Stimulated activated CD4-positive, alpha-beta T cell treated with anti-CD3 and anti-CD28 coated beads, Interleukin-4, amount 100 ng/mL, for 48 hours (primary cell): Measurements from ENCODE around the gene RLN1.
"Not testable (repeated sequence)": the region's sequence is repeated elsewhere in the genome, so short reads cannot be mapped to it uniquely, and the experiment has no call there.

Experiments
- DNase-seq, 2 donors: peaks; one replicate each; pipeline ENCODE4 v3.0.0-alpha.2; 2020; ENCODE audit warnings: low read depth in 2 of 2

Gene RLN1

DNA sequence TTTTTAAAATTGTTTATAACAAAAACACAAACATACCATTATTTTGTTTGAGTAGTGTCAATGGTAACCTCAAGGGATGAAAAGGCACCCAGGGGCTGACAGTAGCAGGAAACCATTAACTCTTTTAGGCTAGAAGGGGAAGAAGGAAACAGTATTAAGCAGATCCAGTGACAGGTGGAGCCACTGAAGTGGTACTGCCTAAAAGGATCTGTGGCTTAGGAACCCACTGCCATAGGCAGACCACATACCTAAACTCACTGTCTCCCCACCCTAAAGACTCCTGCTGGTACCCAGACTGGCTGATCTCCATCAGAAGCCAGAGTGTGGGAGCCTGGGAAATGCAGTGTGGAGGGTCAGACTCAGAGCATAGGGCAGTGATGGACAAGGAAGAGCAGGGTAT is 13.5 kb downstream of the RLN1 start:
- no peak for DNase-seq

DNA sequence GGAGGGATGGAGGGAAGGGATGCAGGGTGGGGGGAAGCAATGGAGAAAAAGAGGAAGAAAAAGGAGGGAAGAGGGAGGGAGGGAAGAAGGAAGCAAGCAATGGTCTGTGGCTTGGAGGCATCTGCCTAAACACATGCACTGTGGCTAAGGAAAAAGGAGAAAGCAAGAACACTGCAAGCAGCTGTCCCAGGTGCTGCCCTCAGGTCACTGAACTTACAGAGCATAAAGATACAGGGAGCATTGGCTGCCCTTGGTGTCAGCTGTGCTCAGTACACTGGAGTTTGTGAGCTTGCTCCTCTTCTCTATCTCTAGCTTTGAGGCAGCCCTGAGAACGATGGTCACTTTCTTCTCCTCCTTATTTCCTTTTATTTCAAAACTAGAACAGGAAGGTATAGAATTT is 18.1 kb downstream of the RLN1 start:
- DNase-seq = not testable (repeated sequence)

DNA sequence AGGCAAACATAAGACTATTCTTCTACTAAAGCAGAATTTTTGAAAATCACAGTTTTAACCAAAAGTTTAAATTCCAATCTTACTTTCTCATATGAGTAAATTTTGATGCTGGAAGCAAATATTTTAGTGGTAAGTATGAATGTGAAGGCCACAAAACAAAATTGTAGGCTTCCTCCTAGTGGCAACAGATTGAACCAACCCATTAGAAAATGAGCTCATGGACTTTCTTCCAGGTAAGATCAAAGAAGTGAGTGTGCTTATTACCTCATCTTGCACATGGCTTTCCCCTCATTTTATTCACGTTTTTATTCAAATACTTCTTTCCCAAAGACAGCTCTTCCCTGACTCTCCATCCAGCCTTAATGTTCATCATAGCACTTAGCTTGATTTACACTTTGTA is 18.6 kb downstream of the RLN1 start:
- no peak for DNase-seq

DNA sequence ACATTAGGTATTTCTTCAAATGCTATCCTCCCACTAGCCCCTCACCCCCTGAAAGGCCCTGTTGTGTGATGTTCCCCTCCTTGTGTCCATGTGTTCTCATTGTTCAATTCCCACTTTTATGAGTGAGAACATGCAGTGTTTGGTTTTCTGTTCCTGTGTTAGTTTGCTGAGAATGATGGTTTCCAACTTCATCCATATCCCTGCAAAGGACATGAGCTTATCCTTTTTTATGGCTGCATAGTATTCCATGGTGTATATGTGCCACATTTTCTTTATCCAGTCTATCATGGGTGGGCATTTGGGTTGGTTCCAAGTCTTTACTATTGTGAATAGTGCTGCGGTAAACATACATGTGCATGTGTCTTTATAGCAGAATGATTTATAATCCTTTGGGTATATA is 23.3 kb downstream of the RLN1 start:
- not testable (repeated sequence) for DNase-seq

DNA sequence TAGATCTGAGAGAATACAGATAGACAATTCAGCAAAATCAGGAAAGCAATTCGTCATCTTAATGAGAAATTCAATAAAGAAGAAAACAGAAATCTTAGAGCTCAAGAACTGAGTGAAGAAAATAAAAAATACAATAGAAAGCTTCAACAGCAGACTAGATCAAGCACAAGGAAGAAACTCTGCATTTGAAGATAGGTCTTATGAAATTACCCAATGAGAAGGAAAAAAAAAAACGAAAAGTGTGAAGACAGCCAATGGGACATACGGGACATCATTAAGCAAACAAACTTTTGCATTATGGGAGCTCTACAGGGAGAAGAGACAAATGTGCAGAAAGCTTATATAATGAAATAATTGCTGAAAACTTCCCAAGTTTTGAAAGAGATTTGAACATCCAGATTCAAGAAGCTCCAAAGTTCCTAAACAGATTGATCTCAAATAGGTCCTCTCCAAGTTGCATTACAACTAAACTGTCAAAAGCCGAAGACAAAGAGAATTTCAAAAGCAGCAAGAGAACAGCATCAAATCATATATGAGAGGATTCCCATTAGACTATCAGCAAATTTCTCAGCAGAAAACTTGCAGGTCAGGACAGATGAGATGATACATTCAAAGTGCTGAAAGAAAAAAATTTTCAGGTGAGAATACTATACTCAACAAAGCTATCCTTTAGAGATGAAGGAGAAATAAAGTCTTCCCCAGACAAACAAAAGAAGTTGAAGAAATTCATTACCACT is 24.3 kb downstream of the RLN1 start:
- no peak for DNase-seq

DNA sequence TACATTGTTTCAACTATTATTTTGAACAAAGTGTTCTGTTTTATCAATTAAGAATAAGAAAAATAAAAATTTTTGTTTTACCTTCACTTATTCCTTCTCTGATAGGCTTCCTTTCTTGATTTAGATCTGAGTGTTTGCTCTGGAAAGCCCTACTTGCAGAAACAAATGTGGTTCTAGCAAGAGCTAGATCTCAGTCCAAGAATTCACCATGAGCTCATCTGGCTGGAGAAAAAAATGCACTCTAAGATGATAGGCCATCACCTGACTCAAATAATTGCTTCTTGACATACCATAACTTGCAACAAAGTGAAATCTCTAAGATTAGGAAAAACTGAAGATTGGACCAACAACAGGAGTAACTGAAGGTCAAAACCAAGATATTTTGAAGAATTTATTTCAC is 28.8 kb downstream of the RLN1 start:
- DNase-seq = no peak

DNA sequence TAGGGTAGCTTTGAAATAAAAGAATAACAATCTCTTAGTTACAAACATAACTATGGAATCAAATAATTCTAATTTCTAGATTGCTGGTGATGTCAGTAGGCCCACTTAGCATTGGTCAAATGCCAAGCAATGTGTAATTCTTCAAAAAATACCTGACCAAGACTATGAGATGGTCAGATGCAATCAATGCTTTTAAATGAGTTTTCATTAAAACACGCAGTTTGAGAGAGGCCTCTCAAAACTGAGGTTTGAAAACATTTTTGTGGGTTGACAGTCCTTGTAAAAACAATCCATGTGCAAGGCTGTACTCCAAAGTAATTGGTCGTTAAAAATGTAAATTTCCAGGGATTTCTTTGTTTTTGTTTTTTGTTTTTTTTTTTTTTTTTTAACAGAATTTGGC is 33.9 kb downstream of the RLN1 start:
- DNase-seq = no peak

DNA sequence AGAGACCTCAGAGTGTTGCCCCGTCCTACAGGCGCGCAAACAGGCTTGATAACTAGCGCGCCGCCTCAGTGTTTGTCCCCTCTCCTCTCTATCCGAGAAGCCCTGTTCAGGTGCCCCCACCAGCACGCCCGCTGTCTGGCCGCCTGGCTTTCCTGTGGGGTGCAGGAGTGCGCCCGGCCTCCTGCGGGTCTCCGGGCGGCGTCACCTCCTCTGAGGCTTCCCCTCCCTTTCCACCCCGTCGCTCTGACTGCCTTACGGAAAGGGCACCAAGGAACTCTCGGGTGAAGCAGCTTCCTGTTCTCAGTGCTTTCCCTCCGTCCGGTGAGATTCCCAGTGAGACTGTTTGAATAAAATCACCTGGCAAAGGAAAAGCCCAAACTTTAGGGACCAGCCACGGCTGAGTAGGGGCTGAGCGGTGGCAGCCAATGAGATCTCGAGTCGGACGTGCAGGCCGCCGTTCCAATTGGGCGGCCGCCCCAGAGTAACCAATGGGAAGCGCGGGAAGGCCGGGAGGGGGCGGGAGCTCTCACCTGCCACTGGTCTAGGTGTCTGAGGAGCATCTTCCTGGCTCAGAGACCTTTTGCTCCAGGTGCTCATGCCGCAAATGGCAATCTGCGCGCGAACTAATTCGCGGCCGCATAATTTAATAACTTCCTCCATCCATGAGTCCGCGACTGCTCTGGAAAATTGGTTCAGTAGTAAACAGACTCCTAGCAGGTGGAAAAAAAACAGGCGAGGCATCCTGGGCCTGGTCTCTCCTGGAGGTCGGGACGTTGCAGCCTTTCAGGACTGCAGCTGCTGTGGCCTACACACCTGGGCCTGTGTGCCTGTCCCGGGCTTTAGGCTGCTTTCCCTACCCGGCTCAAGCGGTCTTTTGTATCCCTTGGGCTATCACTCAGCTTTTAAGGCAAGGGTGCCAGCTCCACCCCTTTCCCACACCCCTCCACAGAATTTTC is 35.6 kb downstream of the RLN1 start, which contains the start of gene RLN2:
Gene RLN2, minus strand, starts transcription at position 877 of the 956 bp plus-strand sequence. Its CDS starts 136 bp downstream, at position 741.
- DNase-seq = not testable (repeated sequence)

DNA sequence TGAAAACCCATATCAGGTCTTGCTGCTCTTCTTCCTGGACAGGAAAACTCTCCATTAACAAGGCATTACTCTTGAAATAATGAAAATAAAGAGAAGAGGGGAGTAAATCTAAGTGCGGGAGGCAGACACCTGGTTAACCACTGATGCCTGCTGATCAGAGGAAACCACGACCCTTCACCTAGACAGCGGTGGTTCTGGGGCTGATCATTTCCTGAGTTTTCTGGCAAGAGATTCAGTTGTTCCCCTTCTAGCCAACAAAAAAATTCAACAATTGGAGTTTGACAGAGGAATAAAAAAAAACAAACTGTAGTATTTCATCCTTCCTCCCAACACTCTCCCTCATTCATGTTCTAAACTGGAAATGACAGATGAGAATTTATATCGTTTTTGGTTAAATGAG is 38.1 kb downstream of the RLN1 start:
- DNase-seq = no peak

DNA sequence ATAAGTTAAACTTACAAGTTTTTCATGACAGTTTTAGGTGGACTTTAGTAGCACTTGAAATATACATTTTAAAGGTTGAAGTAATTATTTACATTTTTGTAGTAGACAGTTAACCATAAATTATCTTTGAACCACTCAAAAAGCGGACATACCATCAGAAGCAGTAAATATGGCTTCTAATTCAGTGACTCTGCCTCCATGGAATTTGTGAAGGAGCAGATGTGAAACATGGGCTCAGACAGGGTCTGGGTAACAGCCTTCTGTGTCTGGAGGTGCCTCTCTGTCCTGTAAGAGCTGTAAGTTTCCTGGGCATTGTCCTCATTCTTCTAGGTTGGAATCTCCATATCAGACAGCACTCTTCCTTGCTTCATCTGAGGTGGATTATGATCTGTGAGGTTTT is 47.5 kb downstream of the RLN1 start:
- no peak for DNase-seq

DNA sequence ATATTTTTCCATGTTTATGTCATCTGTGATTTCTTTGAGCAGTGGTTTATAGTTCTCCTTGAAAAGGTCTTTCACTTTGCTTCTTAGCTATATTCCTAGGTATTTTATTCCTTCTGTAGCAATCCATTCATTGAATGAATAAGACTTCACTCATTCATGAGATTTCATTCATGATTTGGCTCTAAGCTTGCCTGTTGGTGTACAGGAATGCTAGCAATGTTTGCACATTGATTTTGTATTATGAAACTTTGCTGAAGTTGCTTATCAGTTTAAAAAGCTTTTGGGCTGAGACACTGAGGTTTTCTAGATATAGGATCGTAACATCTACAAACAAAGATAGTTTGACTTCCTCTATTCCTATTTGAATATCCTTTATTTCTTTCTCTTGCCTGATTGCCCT is 51.1 kb downstream of the RLN1 start:
- no peak for DNase-seq

DNA sequence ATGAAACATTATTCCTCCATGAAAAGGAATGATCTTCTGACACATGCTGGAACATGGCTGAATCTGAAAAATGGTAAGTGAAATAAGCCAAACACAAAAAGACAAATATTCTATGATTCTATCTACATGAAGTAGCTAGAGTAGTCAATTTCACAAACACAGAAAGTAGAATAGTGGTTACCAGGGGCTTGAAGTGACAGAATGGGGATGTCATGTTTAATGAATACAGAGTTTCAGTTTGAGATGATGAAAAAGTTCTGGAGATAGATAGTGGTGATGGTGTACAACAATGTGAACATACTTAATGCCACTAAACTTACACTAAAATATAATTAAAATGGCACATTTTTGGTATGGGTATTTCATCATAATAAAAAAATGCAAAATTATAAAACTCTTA is 53.4 kb downstream of the RLN1 start:
- no peak for DNase-seq
